ENCODE data around the gene ROR1.
"Not testable (repeated sequence)": the region's sequence is repeated elsewhere in the genome, so short reads cannot be mapped to it uniquely, and the experiment has no call there.

ROR1 gene

DNA sequence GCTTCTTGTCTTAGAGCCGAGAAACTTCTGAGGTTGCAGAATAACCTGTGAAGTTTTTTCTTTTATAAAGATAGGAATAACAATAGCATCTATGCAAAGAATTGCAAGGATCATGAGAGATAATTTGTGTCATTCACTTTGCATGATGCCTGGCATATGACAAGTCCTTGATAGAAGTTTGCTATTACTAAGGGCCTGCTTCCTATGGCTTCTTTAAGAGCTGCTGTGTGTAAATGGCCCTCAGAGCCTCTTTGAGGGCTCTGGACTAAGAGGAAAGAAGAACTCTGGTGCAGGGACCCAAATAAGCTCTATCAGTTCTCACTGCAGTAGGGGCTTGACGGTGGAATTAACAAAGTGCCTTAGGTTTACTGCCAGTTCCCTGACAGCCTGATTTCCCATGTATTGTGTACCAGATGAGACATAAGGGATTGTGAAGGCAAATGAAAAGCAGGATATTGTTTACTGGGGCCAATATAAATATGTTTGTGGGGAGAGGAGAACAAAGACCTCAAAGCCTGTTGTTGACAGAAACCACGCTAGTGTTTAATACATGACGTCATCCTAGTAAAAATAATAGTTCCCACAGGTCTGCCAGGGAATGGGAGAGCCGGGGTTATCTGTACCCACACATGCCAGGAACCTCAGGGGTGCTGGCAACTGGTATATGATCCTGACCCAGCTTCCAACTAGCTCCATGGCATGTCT, 298.4 kb downstream of the ROR1 start:
- no peak for DNase-seq

DNA sequence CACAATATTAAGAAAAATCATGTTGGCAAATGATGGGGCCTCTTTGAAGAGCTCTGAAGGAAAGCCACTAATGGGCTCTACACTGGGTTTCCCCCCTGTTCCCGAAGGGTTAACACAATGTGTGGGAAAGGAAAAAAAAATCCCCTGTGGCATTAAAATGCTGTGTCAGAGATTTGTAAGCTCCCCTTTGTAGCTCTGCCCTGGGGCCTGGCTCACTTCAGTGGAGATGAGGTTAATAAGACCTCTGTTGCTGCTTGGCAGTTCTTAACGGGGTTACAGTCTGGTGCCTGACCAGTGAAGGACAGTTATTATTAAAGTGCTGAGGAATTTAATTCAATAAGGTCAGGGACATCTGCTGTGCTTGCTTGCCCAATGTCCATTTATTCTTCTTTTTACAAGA, 299.9 kb downstream of the ROR1 start:
- no peak for DNase-seq

- no peak for DNase-seq
These were observed 300.9 kb downstream of the ROR1 start for GRCh38 chr1:64074767-64075166.

DNA sequence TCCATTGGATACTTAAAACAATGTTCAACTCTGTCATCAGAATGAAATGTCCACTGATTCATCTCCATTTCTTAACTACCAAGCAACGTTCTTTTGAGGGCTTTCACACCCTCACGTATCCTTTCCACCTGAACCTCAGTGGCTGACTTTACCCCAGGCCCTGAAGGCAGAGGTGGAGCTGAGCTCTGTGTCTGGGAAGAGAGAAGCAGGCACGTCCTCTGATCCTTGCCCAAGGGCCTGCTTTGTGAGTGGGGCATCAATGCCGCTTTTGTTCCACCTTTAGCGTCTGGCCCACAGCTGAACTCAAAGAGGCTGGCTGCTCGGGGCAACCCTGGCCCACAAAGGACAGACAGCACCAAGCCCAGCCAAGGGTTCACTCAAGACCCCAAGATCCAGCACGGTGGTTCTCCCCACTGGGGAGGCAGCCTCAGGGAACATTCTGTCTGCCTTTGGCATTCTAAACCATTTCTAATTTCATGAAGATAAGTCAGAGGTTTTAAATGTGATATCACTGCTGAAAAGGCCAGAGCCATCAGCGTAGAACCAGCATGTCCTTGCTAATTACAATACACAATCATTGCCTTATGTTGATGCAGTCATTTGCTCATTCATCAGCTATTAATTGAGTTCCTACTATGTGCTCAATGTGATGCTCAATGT, 303.6 kb downstream of the ROR1 start:
- no peak for DNase-seq

DNA sequence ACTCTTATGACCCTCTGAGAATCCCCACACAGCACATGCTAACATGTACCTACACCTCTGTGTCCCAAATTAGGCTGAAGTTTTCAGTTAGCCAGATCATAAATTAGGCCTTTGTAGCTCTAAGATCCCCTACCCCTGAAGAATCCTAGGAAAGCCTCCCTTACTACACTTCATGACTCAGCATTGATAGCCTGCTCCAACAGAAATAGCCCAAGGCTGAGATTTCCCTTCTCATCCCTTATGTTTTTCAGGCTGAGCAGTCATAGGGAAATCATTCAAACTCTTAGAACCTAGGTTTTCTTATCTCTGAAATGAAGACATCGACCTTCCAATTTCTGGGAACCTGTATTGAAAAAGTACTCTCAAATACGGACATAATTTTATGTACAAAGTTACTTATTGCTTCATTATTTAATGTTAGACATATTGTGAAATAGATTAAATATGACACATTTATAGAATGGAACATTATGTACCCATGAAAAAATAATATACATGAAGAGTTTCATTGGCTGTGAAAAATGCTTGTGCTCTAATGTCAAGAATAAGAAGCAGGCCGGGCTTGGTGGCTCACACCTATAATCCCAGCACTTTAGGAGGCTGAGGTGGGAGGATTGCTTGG, 307.2 kb downstream of the ROR1 start:
- no peak for DNase-seq

GRCh38 chr1:64082459-64082858, 308.6 kb downstream of the ROR1 start:
- no peak for DNase-seq

DNA sequence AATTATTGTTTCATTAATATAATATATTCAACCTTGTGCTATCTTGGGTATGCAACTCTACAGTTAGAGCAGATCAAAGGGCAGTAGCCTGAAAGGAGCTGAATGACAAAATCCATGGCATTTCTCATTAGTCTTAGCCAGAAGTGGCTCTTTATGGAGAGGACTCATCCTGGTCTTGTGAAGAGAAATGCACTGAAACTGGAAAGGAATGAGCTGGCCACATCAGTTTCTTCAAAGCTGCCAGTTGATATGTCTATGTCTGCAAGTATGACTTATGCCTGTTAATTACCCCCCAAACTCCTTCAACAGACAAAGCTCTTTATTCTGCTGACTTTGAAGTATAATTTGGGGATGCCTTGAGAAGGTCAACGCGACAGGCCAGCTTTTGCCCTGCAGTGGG, 310.6 kb downstream of the ROR1 start:
- no peak for DNase-seq

DNA sequence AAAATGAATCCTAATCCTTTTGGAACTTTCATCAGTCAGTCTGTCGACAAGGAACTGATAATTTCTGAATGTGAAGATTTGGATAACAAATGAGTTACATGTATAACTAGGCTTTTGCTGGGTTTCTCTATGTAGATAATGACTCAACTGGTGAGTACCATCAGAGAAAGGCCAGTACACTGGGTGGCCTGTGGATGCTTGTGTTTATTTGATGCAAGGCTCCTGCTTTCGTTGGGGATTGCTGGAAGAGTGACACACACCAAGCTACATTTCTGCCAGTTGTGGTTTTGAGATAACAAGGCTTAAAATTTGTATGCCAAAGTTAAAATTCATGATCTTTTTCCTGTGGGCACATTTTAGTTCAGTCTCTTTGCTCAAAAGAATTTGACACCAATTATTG, 314.0 kb downstream of the ROR1 start:
- DNase-seq = no peak

- no peak for DNase-seq
These were observed 316.6 kb downstream of the ROR1 start for GRCh38 chr1:64090436-64090835.

DNA sequence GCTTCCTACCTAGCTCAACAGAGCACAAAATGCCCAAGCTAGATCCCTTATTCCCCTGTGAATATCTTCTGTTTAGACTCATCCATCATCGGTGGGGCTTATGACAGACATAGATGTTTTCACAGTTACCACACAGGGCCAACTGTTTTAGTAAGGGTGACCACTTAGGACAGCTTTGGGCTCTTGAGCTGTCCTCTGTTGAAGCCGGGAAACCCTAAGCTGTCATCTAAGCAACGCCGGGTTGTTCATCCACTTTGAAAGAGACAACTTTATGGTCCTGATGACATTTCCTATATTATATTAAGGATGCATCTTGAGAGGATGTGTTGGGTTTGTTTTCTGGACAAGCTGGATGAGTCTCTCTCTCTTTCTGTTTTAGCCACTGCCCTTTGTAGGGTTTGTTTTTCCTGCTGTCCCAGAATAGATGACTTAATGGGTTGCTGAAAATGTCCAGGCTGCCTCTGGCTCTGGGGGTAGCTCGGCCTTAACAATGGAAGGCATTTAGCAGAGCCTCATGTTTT, 319.1 kb downstream of the ROR1 start:
- no peak for DNase-seq

DNA sequence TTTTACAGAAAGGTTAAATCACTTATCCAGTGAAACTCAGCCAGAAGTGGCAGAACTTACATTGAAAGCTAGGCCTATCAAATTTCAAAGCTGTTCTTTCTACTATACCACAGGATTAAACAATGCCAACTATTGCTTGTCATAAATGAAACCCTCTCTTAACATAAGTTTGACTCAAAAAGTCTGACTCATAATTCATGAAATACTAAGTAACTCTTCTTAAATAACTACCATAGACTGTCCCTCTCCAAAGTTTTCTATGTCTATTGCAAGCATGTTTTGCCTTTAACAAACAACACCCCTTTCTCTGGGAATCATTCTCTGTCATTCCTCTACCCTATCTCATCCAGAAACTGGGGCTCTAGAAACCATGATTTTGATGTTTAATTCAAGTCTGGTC, 320.1 kb downstream of the ROR1 start:
- DNase-seq = no peak

- DNase-seq = no peak
These were observed 322.0 kb downstream of the ROR1 start for GRCh38 chr1:64095832-64096231.

- no peak for DNase-seq
These were observed 324.0 kb downstream of the ROR1 start for GRCh38 chr1:64097859-64098258.

DNA sequence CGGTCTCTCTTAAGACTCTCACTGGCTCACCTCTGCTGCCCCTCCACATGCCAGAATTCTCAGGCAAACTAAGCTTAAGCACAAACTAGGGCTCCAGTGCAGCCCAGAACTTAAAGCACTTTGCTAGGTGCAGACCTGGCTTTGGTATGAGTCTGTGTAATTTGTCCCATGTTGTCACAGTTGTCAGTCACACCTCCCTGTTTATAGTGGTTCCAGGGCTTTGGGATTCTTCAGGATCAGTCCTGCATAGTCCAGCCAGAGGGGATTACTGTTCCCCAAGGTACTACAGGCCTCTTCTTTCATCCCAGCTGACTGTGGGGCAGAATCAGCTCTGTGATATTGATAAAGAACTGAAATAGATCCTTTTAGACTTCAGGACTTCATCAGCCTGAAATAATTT, 324.6 kb downstream of the ROR1 start:
- no peak for DNase-seq

DNA sequence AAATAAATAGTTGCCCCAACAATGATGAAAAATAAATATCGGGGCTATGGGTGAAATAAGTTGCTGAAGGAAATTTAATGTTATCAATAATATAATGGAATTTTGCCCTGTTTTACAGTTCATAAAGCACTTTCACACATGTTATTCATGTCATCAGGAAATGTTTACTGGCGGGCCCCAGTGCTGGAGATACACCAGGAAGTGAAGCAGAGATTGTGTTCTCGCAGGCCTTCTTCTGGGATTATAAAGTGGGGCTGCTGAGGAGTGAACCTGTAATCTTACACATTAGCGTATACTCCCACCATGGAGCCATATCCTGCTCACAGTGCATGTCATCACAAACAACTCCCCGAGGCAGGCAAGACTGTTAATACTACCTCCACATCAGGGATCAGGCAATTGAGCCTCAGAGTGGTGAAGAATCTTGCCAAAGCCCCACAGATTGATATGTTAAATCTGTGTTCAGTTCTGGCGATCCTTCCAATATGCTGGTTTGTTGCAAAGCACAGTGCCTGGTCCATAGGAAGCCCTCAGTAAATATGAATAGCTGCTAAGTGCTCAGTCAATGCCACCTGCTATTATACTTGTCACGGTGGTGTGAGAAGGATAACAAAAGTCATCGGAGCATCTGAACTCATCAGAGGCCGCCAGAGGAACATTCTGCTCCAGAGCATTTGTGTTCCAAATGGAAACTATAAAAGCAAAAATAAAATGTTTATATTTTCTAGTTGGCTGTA, 325.2 kb downstream of the ROR1 start:
- no peak for DNase-seq

DNA sequence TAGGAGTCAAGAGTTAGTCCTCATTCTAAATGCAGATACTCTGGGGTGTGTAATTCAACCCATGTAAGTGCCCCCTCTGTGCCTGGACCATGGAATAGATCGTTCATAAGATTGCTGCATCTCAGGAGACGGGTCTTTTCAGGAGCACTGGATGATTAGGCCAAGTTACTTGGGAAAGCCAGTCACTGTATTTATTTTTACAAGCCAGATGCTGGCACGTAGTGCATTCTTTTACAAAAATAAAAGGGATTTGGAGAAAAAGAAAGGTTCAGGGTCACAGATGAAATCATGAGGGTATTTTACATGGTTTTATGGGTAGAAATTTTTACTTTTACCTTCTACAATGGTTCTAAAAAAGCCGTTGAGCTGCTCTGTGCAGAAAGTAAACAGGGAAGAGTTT, 327.0 kb downstream of the ROR1 start:
- DNase-seq = no peak

DNA sequence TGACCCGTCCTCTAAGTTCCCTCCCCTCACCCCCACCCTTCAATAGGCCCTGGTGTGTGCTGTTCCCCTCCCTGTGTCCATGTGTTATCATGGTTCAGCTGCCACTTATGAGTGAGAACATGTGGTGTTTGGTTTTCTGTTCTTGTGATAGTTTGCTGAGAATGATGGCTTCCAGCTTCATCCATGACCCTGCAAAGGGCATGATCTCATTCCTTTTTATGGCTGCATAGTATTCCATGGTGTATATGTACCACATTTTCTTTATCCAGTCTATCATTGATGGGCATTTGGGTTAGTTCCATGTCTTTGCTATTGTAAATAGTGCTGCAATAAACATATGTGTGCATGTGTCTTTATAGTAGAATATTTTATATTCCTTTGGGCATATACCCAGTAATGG, 330.8 kb downstream of the ROR1 start:
- DNase-seq = not testable (repeated sequence)

- no peak for DNase-seq
These were observed 333.3 kb downstream of the ROR1 start for GRCh38 chr1:64107118-64107519.

DNA sequence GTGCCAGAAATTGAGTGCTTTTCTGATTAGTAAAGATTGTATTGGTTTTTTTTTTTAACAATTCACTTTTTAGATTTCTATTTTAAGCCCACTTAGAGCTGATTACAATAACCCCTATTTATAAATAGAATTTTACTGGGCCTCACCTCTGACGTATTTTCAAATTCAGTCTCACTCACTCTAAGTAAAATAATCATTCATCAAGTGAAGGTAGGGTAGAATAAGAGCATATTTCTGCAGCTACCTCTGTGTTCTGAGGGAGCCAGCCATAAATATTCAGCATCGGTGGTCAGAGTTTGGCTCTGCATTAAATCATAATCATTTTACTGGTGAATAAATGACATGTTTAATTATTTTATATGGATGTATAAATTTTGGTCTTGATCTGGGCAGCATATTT, 333.8 kb downstream of the ROR1 start:
- DNase-seq = no peak

GRCh38 chr1:64110924-64111777, 337.3 kb downstream of the ROR1 start:
- no peak for DNase-seq

DNA sequence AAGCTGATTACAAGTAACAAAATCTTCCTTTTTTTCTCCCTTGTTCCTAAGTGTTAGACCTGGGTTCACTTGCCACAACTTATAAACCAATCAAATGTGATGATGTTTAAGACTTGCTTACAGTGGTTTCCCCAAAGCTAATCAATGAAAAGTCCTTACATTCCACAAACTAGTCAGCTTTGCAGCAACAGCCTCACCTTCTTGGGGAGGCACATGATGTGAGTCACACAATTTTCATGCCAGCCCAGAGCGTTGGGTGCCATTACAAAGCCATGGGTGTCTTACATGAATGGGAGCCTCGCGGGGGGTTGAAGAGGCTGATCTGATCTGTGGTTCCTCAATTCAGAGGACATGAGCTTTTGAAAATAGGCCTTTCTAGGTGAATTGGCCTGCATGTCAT, 338.0 kb downstream of the ROR1 start:
- DNase-seq = no peak

DNA sequence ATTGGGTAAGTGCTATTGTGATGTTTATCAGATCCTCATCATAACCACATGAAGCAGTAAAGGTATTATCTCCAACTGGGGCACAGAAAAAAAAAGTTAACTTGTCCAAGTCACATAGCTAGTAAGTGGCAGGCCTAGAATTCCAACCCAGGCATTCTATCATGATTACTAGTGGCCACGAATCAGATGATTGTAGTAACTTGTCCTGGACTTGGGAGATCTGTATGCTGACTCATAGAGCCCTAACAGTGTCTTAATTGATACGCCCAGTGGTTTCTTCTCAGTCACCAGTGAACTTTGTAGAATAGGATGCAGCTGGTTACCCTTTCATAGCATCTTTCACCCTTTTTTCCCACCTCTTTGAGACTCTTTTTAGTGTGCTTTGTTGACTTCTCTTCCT, 338.5 kb downstream of the ROR1 start:
- DNase-seq = no peak
